ENCODE results near the gene TOX2.
A peak's percentile ranks its signal among the peaks of the same experiment; 100 is the strongest.

The TOX2 gene

DNA sequence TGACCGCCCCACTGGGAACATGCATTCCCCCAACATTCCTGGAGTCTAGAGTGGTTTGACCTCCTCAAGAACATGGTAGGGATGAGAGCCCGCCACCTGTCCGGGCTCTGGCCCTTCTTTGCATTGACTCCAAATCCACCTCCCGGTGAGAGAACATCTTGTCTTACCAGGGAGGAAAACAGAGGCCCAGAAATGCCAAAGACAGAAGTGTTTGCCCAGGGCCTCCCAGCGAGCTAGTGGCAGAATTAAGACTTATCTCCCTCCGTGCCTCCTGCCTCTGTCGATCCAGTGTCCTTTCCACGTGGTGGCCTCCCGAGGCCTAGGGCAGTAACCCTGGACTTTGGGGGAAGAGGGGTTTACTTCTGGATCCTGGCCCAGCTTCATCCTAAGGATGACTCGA, 137.5 kb downstream of the TOX2 start:
- H3K4me1 Mint-ChIP-seq (ENCODE audit: low read depth): peaks cover 8% of the 10 kb centered on the region
- no peaks in the 10 kb centered on the region for H3K9me3 Mint-ChIP-seq (ENCODE audit: low read depth)
- H3K4me3 Mint-ChIP-seq: no peak overlapping the region
- no peak overlapping the region for H3K27ac Mint-ChIP-seq
- no peaks in the 10 kb centered on the region for H3K36me3 Mint-ChIP-seq
- no peaks in the 10 kb centered on the region for H3K27me3 Mint-ChIP-seq

DNA sequence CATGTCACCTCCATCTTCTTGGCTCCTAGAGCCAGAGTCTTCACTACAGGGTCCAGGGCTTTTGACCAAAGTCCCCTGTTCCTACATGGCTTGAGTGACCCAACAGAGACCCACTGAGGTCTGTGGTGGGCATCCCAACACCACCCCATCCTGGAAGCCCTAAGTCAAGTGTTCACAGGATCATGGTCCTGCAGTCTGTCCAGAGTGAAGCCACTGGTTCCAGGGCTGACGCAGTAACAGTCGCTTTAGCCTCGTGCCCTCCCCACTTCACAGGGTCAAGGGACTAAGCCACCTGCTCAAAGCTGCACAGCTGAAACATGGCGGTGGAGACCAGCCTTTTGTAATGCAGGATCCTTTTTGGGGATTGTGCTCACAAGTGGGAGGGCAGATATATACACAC, 138.4 kb downstream of the TOX2 start:
- H3K4me3 Mint-ChIP-seq: no peak overlapping the region
- no peak overlapping the region for H3K27ac Mint-ChIP-seq
- H3K27me3 Mint-ChIP-seq: no peaks in the 10 kb centered on the region
- H3K36me3 Mint-ChIP-seq: no peaks in the 10 kb centered on the region
- H3K9me3 Mint-ChIP-seq (ENCODE audit: low read depth): no peaks in the 10 kb centered on the region
- peaks cover 8% of the 10 kb centered on the region for H3K4me1 Mint-ChIP-seq (ENCODE audit: low read depth)

GRCh38 chr20:44054118-44054517, 139.5 kb downstream of the TOX2 start:
- no peaks in the 10 kb centered on the region for H3K9me3 Mint-ChIP-seq (ENCODE audit: low read depth)
- H3K36me3 Mint-ChIP-seq: no peaks in the 10 kb centered on the region
- H3K27ac Mint-ChIP-seq: no peak overlapping the region
- H3K27me3 Mint-ChIP-seq: no peaks in the 10 kb centered on the region
- H3K4me1 Mint-ChIP-seq (ENCODE audit: low read depth): peaks cover 15% of the 10 kb centered on the region
- H3K4me3 Mint-ChIP-seq: no peak overlapping the region

- Mint-ChIP-seq H3K36me3 (no peaks in the 10 kb centered on the region), H3K27me3 (no peaks in the 10 kb centered on the region), H3K9me3 (ENCODE audit: low read depth) (no peaks in the 10 kb centered on the region), H3K4me1 (ENCODE audit: low read depth) (peaks cover 15% of the 10 kb centered on the region), H3K4me3 (no peak overlapping the region), H3K27ac (no peak overlapping the region)
These were observed 140.2 kb downstream of the TOX2 start for GRCh38 chr20:44054849-44055248.

- Mint-ChIP-seq H3K27me3 (no peaks in the 10 kb centered on the region), H3K4me3 (no peak overlapping the region), H3K4me1 (ENCODE audit: low read depth) (peaks cover 22% of the 10 kb centered on the region), H3K9me3 (ENCODE audit: low read depth) (no peaks in the 10 kb centered on the region), H3K36me3 (no peaks in the 10 kb centered on the region), H3K27ac (no peak overlapping the region)
These were observed 141.5 kb downstream of the TOX2 start for GRCh38 chr20:44056010-44056698.

DNA sequence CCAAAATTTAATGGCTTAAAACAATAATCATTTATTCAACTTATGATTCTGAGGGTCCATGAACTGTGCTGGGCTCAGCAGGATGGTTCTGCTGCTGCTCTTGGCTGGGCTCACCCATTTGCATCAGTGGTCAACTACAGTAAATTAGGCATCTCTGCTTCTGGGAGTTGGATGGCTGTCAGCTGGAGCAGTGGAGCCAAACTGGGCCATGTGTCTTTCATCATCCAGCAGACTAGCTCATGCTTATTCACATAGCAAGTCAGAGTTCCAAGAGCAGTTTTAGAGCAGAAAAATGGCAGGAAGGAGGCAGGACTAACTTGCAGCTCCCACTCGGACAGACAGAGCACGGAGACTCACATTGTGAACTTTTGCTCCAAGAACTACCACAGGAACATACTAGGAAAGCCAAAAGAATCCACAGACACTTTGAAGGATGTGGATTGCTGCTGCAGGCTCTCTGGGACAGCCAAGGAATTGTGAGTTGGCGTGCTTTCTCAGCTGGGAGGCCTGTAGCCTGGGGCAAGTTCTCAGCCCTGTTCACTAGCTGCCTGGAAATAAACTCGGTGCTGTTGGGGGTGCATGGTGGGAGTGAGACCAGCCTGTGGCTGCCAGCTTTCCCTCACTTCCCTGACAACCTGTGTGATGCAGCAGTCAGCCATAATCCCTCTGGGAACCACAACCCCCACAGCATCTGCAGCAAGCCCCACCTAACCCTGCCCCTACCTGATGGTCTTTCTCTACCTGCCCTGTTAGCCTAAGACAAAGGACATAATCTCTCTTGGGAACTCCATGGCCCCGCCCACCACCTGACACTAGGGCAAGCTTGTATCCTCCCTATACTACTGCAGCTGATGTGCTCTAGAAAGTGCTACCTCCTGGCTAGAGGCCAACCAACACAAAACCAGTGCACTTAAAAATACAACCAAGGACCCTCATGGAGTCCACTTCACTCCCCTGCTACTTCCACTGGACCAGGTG, 143.3 kb downstream of the TOX2 start:
- Mint-ChIP-seq H3K27me3 (no peaks in the 10 kb centered on the region), H3K36me3 (no peaks in the 10 kb centered on the region), H3K27ac (peak overlapping the region; percentile 18), H3K9me3 (ENCODE audit: low read depth) (no peaks in the 10 kb centered on the region), H3K4me1 (ENCODE audit: low read depth) (peaks cover 22% of the 10 kb centered on the region), H3K4me3 (no peak overlapping the region)

- no peak overlapping the region for H3K4me3 Mint-ChIP-seq
- H3K27me3 Mint-ChIP-seq: no peaks in the 10 kb centered on the region
- peaks cover 38% of the 10 kb centered on the region for H3K4me1 Mint-ChIP-seq (ENCODE audit: low read depth)
- H3K36me3 Mint-ChIP-seq: no peaks in the 10 kb centered on the region
- no peaks in the 10 kb centered on the region for H3K9me3 Mint-ChIP-seq (ENCODE audit: low read depth)
- no peak overlapping the region for H3K27ac Mint-ChIP-seq
These were observed 150.1 kb downstream of the TOX2 start for GRCh38 chr20:44064501-44065400.

- H3K27me3 Mint-ChIP-seq: no peaks in the 10 kb centered on the region
- H3K4me1 Mint-ChIP-seq (ENCODE audit: low read depth): peaks cover 44% of the 10 kb centered on the region
- no peak overlapping the region for H3K4me3 Mint-ChIP-seq
- no peak overlapping the region for H3K27ac Mint-ChIP-seq
- no peaks in the 10 kb centered on the region for H3K36me3 Mint-ChIP-seq
- no peaks in the 10 kb centered on the region for H3K9me3 Mint-ChIP-seq (ENCODE audit: low read depth)
These were observed 151.0 kb downstream of the TOX2 start for GRCh38 chr20:44065401-44066340.

- Mint-ChIP-seq H3K9me3 (ENCODE audit: low read depth) (no peaks in the 10 kb centered on the region), H3K36me3 (no peaks in the 10 kb centered on the region), H3K4me1 (ENCODE audit: low read depth) (peaks cover 52% of the 10 kb centered on the region), H3K27ac (no peak overlapping the region), H3K4me3 (no peak overlapping the region), H3K27me3 (no peaks in the 10 kb centered on the region)
These were observed 152.3 kb downstream of the TOX2 start for GRCh38 chr20:44066645-44067606.

DNA sequence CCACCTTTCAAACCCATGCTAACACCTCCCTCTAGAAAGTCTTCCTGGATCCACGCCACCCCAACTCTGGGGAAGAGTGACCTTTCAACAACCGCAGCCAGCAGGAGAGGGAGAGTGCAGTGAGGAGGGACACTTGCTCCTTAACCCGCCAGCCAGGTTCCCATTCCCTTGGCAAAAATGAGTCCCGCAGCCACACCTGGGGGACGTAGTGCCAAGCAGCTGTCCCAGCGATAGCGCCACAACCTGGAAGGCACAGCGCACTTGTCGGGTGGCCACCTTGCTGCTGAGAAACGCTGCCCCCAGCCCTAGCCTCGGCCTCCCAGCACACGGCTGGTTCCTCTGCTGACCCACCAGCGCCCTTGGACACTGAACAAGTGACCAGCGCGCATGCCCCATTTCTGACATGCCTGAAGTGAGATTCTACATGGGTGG, 153.0 kb downstream of the TOX2 start:
- no peaks in the 10 kb centered on the region for H3K9me3 Mint-ChIP-seq (ENCODE audit: low read depth)
- no peaks in the 10 kb centered on the region for H3K36me3 Mint-ChIP-seq
- peaks cover 59% of the 10 kb centered on the region for H3K4me1 Mint-ChIP-seq (ENCODE audit: low read depth)
- H3K27me3 Mint-ChIP-seq: no peaks in the 10 kb centered on the region
- peak overlapping the region; percentile 58 for H3K27ac Mint-ChIP-seq
- peak overlapping the region; percentile 88 for H3K4me3 Mint-ChIP-seq

DNA sequence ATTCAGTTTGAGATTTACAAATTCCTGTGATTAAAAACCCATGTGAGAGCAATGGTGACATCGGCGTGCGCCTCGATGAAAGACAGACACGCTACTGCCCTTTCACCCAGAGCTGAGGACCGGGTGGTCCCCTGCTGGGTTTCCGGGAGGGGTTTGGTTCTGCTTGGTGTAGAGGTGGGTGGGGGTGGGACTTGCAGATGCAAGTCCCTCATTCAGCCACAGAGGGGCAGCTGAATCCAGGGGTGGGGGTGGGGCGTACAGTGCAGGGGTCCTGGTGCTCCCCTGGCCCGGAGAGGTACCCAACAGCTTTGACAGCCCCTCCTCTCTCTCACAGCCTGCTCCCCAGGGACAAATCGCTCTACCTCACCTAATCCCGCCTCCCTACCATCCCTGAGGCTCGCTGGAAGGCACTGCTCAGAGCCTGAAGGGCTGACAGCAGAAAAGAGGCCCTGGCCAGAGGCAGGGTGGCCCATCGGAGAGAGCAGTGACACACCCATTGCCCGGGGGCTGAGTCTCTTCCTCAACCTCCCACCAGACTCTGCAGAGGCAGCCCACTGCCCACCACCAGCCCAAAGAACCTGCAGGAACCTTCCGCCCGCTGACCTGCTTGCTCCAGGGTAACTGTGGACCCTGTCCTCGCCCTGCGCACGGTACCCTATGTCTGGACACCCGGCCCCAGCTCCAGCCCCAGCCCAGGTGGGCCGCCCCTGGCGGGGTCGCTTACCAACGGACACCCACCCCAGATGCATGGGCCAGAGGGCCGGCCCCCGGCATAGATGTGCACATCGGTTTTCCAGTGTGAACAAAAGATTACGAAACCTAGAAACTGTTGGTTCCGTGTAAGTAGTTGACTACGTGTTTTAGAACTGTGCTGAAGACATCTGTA, 153.9 kb downstream of the TOX2 start:
- peak overlapping the region; percentile 88 for H3K4me3 Mint-ChIP-seq
- peak overlapping the region; percentile 89 for H3K27ac Mint-ChIP-seq
- H3K27me3 Mint-ChIP-seq: no peaks in the 10 kb centered on the region
- peaks cover 65% of the 10 kb centered on the region for H3K4me1 Mint-ChIP-seq (ENCODE audit: low read depth)
- no peaks in the 10 kb centered on the region for H3K9me3 Mint-ChIP-seq (ENCODE audit: low read depth)
- no peaks in the 10 kb centered on the region for H3K36me3 Mint-ChIP-seq

DNA sequence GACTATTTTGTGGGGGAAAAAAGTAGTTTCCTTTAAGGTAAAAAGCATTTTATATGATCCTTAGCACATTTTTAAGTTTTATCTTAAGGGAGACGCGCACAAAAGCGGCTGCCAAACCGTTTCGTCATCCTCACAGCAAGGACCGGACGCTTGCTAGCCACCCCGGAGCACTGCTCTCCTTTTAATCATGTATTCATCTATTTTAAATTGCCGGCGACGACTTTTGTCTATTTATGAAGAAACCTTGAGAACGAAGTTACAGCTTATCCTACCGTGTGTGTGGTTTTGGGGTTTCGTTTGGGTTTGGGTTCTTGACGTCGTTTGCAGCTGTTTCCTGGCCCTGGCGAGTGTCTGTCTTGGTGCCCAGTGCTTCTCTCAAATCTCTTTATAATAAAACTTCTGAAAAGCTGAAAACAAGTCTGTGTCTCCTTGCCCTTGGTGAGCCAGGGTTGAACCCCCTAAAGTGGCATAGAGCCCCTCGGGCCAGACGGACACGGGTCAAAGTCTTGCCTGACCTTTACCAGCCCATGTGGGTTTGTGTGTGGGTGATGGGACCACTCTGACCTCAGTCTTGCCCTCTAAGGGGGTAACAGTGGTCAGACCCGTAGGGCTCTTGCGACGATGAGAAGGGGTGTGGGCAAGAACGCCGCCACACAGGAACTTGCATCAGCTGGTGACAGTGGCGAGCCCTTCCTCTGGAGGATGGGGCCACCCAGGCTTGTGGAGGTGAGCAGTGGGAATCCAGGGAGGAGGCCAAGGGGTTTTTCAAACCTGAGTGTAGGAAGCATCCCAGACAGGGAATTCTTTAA, 154.8 kb downstream of the TOX2 start:
- Mint-ChIP-seq H3K27me3 (no peaks in the 10 kb centered on the region), H3K9me3 (ENCODE audit: low read depth) (no peaks in the 10 kb centered on the region), H3K4me1 (ENCODE audit: low read depth) (peaks cover 74% of the 10 kb centered on the region), H3K4me3 (peak overlapping the region; percentile 88), H3K27ac (peak overlapping the region; percentile 89), H3K36me3 (no peaks in the 10 kb centered on the region)
